ENCODE data around the gene PCBD2.

Gene PCBD2

GRCh38 chr5:135008556-135008955, 103.6 kb downstream of the PCBD2 start:
- TF ChIP-seq, protein P1, sequence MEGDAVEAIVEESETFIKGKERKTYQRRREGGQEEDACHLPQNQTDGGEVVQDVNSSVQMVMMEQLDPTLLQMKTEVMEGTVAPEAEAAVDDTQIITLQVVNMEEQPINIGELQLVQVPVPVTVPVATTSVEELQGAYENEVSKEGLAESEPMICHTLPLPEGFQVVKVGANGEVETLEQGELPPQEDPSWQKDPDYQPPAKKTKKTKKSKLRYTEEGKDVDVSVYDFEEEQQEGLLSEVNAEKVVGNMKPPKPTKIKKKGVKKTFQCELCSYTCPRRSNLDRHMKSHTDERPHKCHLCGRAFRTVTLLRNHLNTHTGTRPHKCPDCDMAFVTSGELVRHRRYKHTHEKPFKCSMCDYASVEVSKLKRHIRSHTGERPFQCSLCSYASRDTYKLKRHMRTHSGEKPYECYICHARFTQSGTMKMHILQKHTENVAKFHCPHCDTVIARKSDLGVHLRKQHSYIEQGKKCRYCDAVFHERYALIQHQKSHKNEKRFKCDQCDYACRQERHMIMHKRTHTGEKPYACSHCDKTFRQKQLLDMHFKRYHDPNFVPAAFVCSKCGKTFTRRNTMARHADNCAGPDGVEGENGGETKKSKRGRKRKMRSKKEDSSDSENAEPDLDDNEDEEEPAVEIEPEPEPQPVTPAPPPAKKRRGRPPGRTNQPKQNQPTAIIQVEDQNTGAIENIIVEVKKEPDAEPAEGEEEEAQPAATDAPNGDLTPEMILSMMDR (IDR thresholded peaks at IDR 0.05) = no peak

- TF ChIP-seq, protein P1 (IDR thresholded peaks at IDR 0.05) = no peak
Measured at GRCh38 chr5:135008981-135009735, 104.2 kb downstream of the PCBD2 start.

DNA sequence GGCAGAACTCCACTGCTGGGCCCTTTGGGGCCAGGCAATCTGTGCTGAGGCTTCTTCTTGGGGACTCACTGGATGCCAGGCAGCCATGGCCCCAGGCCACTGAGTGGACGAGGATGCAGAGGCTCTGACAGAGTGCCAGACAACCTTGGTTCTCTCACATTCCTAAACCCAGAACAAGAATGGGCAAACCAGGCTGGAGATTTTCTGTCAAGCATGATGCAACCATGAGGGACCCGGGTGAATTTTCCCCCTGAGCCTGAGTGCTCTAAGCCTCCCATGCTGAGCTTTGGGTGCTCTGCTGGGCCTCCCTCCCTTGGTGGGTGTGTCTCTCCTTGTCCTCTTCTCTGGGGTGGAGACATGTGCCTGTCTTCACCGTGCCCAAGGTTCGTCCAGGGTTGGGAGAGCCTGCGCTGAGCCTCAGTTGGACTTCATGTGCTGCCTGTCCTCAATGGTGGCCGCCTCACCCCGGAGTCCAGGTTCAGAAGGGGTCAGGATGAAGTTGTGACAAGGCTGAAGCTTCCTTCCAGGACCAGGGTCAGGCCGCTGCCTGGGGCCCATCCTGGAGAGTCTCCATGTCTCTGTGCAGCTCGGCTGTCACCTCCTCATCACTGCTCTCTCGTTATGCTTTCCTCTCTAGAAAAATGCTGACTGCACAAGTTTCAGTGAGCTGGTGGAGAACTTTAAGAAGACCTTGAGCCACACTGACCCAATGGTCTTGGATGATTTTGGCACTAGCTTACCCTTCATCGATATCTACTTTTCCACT, 105.0 kb downstream of the PCBD2 start:
- TF ChIP-seq, protein P1 (IDR thresholded peaks at IDR 0.05) = no peak

DNA sequence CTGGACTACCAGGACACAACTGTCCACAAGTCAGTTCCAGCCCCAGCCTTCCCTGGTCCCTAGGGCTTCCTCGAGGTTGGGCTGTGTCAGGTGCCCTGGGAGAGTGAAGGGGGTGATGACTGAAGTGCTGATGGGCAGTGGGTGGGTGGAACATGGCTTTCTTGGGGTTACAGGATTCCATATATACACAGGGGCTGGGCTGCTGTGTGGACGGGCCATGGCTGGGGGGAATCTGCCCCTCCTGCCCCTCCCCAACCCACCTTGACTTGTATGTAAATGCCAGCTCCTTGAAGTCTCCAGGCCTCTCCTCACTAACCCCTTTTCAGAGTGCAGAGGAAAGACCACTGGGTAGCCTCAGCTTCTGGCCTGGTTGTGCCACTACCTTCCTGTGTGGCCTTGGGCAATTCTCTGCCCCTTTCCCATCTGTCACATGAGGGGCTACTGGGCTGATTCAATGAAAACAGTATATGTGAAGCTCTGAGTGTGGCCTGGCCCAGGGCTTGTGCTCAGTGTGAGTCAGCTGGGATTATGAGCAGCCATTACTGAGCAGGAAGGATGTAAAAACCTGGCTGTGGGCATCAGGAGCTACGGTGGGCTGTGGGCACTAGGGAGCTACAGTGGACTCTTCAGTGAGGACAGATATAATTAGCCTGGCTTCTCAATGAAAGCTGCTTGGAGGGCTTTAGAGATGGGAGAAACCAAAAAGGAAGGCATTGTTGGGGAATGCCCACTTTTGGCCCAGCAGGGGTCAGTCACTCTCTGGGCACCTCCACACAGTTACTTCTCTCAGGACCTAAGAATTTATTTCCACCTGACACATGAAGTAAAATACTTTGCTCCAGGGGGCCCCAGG, 105.8 kb downstream of the PCBD2 start:
- TF ChIP-seq, protein P1 (IDR thresholded peaks at IDR 0.05) = no peak

- TF ChIP-seq, protein P1 (IDR thresholded peaks at IDR 0.05) = no peak
Measured at GRCh38 chr5:135011355-135012032, 106.6 kb downstream of the PCBD2 start.

- TF ChIP-seq, protein P1 (IDR thresholded peaks at IDR 0.05) = no peak
Measured at GRCh38 chr5:135012033-135012588, 107.2 kb downstream of the PCBD2 start.
